ENCODE measurements around the gene DCHS1. TPM values are rescaled to one million over a fixed set of nuclear protein-coding genes. Genes with fewer than 3 reads are reported as not detected.

Gene DCHS1
- total RNA-seq, 2 donors from 2014 or later: 2.1 to 2.9 TPM

DNA sequence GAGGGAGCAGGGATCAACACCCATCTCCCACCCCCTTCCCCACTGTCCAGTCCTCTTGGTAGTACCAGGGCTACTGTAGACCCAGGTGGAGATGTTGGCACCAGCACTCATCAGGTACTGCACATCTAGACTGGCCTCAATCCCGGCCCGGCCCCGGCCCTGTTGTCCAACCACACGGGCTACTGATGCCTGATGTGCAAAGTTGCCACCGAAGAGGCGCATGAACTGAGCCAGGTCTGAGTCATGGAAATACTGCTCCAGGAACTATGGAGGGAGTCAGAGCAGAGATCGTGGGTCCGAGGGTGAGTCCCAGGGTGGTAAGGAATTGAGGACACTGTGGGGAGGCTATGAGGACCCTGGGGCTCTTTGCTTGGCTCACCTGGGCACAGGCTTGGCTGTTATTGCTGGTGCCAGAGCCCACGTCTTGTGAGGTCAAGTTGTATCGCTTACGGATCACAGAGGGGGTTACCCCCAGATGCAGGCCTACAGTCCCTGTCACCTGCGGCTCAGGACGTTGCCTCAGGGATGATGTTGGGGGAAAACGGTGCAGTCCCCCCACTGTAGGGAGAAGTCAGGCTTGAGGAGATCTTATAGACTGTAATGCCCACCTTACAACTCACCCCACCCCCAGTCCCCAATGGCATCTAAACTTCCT, 38.9 kb downstream of the DCHS1 start:
- no peak overlapping the region for H3K4me3 Mint-ChIP-seq
- H3K9me3 Mint-ChIP-seq: no peaks in the 10 kb centered on the region
- DNase-seq: no peak
- no peak overlapping the region for H3K27ac Mint-ChIP-seq
- peaks cover 6% of the 10 kb centered on the region for H3K4me1 Mint-ChIP-seq (ENCODE audit: low read depth)
- no peaks in the 10 kb centered on the region for H3K27me3 Mint-ChIP-seq (ENCODE audit: low read depth)
- no peak for ATAC-seq (replicated peaks in 1 of 2)
- H3K36me3 Mint-ChIP-seq (ENCODE audit: insufficient read depth in 2 of 2): peaks cover 2 to 10% of the 10 kb centered on the region in 2 donors

DNA sequence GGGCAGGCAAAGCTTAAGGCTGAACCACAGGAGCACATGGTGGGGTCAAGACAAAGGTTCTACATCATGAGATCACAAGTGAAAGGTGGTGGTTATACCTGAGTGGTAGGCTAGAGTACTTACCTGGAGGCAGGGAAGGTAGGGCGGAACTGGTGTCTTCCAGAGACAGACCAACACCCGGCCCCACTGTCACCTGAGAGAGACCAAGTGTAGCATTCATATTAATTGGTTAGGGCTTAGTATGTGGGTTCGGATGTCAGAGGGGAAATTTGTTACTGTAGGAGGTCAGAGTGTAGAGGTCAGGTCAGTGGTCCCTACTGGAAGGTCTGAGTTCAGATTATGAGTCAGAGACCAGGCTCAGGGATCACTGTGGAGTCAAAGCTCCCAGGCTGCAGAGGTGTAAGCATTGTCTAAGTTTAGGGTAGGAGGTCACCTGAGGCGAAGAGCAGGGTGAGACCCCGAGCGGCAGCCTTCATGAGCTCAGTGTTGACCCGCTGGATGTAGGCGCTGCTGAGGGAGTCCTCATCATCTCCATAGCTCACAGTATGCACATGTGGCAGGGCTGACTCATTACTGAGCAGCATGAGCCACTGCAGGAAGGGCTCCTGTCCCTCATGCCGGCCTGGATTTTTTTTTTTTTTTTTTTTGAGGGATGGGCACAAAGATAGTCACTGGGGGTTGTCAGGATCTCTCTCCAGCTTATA, 39.6 kb downstream of the DCHS1 start:
- DNase-seq (no peak), ATAC-seq (replicated peaks in 1 of 2) (no peak)
- Mint-ChIP-seq H3K27ac (no peak overlapping the region), H3K27me3 (ENCODE audit: low read depth) (no peaks in the 10 kb centered on the region), H3K36me3 (ENCODE audit: insufficient read depth in 2 of 2) (peaks cover 6 to 10% of the 10 kb centered on the region in 2 donors), H3K4me3 (peak overlapping the region in 1 of 2 donors; percentile 29), H3K4me1 (ENCODE audit: low read depth) (peaks cover 11% of the 10 kb centered on the region), H3K9me3 (no peaks in the 10 kb centered on the region)

GRCh38 chr11:6615046-6615445, 40.6 kb downstream of the DCHS1 start:
- H3K27me3 Mint-ChIP-seq (ENCODE audit: low read depth): no peaks in the 10 kb centered on the region
- H3K4me3 Mint-ChIP-seq: no peak overlapping the region
- DNase-seq: no peak
- no peak overlapping the region for H3K27ac Mint-ChIP-seq
- H3K36me3 Mint-ChIP-seq (ENCODE audit: insufficient read depth in 2 of 2): peaks cover 6 to 11% of the 10 kb centered on the region in 2 donors
- ATAC-seq (replicated peaks in 1 of 2): no peak
- peaks cover 20% of the 10 kb centered on the region for H3K4me1 Mint-ChIP-seq (ENCODE audit: low read depth)
- no peaks in the 10 kb centered on the region for H3K9me3 Mint-ChIP-seq

GRCh38 chr11:6614446-6614845, 41.2 kb downstream of the DCHS1 start:
- DNase-seq: no peak
- Mint-ChIP-seq H3K9me3 (no peaks in the 10 kb centered on the region), H3K27me3 (ENCODE audit: low read depth) (no peaks in the 10 kb centered on the region), H3K4me3 (no peak overlapping the region), H3K4me1 (ENCODE audit: low read depth) (peaks cover 26% of the 10 kb centered on the region), H3K27ac (no peak overlapping the region), H3K36me3 (ENCODE audit: insufficient read depth in 2 of 2) (peaks cover 6 to 17% of the 10 kb centered on the region in 2 donors)
- no peak for ATAC-seq (replicated peaks in 1 of 2)

DNA sequence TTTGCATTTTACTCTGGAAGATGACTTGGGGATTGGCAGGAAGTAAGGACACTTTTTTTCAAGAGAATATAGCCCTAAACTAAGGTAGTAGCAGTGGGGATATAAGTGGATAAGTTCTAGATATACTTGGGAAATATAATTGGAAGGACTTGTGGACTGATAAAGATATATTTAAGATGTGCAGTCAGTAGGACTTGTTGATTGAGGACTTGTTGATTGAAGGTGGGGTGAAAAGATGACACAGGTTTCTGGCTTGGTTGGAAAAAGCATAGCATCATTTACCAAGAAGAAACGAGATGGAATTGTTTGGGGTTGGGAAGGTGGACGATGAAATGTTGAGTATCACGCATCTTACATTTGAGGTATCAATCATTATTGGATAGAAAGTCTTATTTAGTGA, 42.1 kb downstream of the DCHS1 start:
- no peak for ATAC-seq (replicated peaks in 1 of 2)
- H3K9me3 Mint-ChIP-seq: no peaks in the 10 kb centered on the region
- no peak overlapping the region for H3K4me3 Mint-ChIP-seq
- H3K4me1 Mint-ChIP-seq (ENCODE audit: low read depth): peaks cover 33% of the 10 kb centered on the region
- H3K27ac Mint-ChIP-seq: no peak overlapping the region
- H3K36me3 Mint-ChIP-seq (ENCODE audit: insufficient read depth in 2 of 2): peaks cover 6 to 25% of the 10 kb centered on the region in 2 donors
- DNase-seq: no peak
- H3K27me3 Mint-ChIP-seq (ENCODE audit: low read depth): no peaks in the 10 kb centered on the region

DNA sequence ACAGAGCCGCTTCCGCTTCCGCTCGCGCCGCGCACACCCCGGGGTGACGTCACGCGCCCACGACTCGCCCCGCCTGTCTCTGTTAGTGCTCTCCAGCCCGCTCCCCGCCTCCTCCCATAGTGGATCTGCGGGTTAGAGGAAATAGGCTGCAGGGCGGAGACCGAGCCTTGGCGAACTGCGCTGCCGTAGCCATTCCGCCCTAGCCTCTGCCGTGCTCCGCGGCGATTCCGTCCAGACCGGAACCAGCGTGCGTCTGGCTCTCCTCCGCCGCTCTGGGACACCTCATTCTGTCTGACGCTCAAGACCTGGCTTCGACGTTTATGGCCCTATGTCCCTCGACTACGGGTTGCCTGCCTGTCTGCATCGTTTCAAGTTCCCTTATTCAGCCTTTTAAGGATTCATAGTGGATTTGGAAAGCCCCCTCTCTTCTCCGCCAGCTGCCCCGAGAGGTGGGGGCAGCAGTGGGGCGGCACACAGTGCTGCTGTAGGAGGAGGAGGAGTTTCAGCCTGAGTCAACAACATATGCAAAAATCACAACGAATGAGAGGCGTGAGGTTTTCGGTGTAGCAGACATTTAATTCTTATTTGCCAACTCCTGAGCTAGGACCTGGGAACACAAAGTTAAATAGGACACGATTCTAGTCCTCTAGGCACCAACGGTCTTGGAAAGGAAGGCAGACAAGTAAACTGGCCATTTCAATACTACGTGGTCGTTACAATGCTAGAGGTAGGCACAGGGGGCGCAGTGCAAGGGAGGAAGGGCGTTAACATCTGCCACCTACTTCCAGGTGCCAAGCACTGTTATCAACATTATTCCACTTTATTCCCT, 43.2 kb downstream of the DCHS1 start, which contains the start of gene TAF10:
Gene TAF10, minus strand, starts transcription at position 4 of the 829 bp plus-strand sequence. CDS start 27 bp downstream, outside the sequence.
- peak; percentile 87 to 91 for ATAC-seq (replicated peaks in 1 of 2)
- H3K4me3 Mint-ChIP-seq: peak within 1 kb of the TSS; percentile 88 to 93
- H3K27ac Mint-ChIP-seq: peak within 1 kb of the TSS; percentile 71
- H3K4me1 Mint-ChIP-seq (ENCODE audit: low read depth): peaks cover 39% of the 10 kb centered on the region
- no peaks in the 10 kb centered on the region for H3K27me3 Mint-ChIP-seq (ENCODE audit: low read depth)
- H3K9me3 Mint-ChIP-seq: no peaks in the 10 kb centered on the region
- peak; percentile 96 to 97 for DNase-seq
- H3K36me3 Mint-ChIP-seq (ENCODE audit: insufficient read depth in 2 of 2): peaks cover 9 to 28% of the 10 kb centered on the region in 2 donors

DNA sequence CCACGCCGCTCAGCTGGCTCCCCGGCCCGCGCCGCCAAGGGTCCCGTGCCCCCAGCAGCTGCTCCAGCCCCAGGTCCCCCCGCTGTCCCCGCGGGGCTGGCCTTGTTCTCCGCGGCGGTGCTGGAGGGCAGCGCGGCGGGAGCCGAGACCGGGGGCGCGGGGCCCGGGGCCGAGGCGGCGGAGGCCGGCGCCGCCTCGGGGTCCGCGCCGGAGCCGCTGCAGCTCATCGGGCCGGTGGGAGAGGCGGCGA, 43.7 kb downstream of the DCHS1 start:
- Mint-ChIP-seq H3K27me3 (ENCODE audit: low read depth) (no peaks in the 10 kb centered on the region), H3K27ac (no peak overlapping the region), H3K9me3 (no peaks in the 10 kb centered on the region), H3K36me3 (ENCODE audit: insufficient read depth in 2 of 2) (peaks cover 10 to 28% of the 10 kb centered on the region in 2 donors), H3K4me3 (peak overlapping the region; percentile 88 to 93), H3K4me1 (ENCODE audit: low read depth) (peaks cover 44% of the 10 kb centered on the region)
- ATAC-seq (replicated peaks in 1 of 2) (peak in 1 of 2 donors; percentile 16), DNase-seq (no peak)

DNA sequence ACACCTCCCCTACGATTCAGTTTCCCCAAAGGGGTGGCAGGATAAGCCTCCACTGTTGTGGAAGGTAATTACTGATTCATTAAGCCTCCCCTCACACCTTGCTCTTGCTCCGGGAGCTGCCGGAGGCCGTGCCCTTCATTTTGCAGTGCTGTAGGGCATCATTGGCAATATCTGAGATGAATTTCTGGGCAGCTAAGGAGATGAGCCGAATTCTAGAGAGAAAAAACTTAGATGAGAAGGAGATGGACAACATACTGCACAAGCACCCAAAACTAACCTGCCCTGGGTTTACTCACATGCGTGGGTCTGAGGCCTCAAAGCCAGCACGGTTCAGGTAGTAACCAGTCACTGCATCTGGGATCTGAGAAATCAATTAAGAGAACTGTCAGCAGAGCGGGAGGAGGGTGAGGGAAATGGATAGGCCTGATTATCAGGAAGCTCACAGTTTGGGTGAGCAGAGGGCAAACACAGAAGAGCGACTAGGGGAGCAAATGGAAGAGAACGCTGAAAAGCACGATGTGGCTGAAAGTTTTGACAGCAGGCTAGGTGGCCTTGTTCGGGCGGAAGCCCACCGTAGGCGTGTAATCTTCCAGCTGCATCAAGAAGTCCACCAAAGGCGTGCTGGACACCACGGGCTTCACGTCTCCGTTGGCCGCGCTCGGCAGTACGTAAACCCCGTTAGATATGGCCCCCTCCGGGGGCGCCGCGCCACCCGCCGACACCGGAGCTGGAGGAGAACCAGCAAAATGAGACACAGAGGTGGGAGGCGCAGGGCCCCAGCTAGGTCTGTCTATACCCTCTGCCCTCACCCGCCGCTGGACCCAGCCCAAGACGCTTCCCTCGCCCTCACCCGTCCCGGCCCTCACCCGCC, 44.3 kb downstream of the DCHS1 start:
- H3K4me3 Mint-ChIP-seq: peak overlapping the region; percentile 88 to 93
- no peaks in the 10 kb centered on the region for H3K27me3 Mint-ChIP-seq (ENCODE audit: low read depth)
- no peaks in the 10 kb centered on the region for H3K9me3 Mint-ChIP-seq
- peaks cover 10 to 26% of the 10 kb centered on the region in 2 donors for H3K36me3 Mint-ChIP-seq (ENCODE audit: insufficient read depth in 2 of 2)
- H3K4me1 Mint-ChIP-seq (ENCODE audit: low read depth): peaks cover 44% of the 10 kb centered on the region
- ATAC-seq (replicated peaks in 1 of 2) (peak in 1 of 2 donors; percentile 15), DNase-seq (peak; percentile 28 to 36)
- peak overlapping the region; percentile 71 for H3K27ac Mint-ChIP-seq

DNA sequence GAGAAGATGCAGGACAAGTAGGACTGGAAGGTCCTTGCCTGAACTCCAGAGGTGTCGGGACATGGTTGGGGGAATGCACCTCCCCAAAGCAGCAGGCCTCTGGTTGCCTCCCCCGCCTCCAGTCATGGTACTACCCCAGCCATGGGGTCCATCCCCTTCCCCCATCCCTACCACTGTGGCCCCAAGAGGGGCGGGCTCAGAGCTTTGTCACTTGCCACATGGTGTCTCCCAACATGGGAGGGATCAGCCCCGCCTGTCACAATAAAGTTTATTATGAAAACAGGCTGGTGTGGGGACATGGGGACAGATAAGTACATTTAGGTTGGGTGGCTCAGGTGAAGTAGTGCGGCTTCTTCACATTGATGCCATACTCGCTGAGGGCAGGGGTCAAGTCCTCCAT, 45.0 kb downstream of the DCHS1 start:
- Mint-ChIP-seq H3K27ac (no peak overlapping the region), H3K36me3 (ENCODE audit: insufficient read depth in 2 of 2) (peaks cover 8 to 20% of the 10 kb centered on the region in 2 donors), H3K4me1 (ENCODE audit: low read depth) (peaks cover 38% of the 10 kb centered on the region)

GRCh38 chr11:6609502-6610015, 46.0 kb downstream of the DCHS1 start:
- no peak for DNase-seq
- no peak for ATAC-seq (replicated peaks in 1 of 2)
- Mint-ChIP-seq H3K36me3 (ENCODE audit: insufficient read depth in 2 of 2) (peaks cover 8 to 18% of the 10 kb centered on the region in 2 donors), H3K4me3 (no peak overlapping the region), H3K27ac (no peak overlapping the region), H3K27me3 (ENCODE audit: low read depth) (no peaks in the 10 kb centered on the region), H3K9me3 (no peaks in the 10 kb centered on the region), H3K4me1 (ENCODE audit: low read depth) (peaks cover 38% of the 10 kb centered on the region)

More for the DNA sequence above, 45.0 kb downstream of the DCHS1 start:
- H3K4me3 Mint-ChIP-seq: peak overlapping the region; percentile 88 to 93
- no peaks in the 10 kb centered on the region for H3K9me3 Mint-ChIP-seq
- no peak for ATAC-seq (replicated peaks in 1 of 2)
- H3K27me3 Mint-ChIP-seq (ENCODE audit: low read depth): no peaks in the 10 kb centered on the region
- DNase-seq: no peak

- DNase-seq (no peak), ATAC-seq (replicated peaks in 1 of 2) (no peak)
- Mint-ChIP-seq H3K27ac (no peak overlapping the region), H3K27me3 (ENCODE audit: low read depth) (no peaks in the 10 kb centered on the region), H3K36me3 (ENCODE audit: insufficient read depth in 2 of 2) (peaks cover 8 to 18% of the 10 kb centered on the region in 2 donors), H3K9me3 (no peaks in the 10 kb centered on the region), H3K4me1 (ENCODE audit: low read depth) (peaks cover 38% of the 10 kb centered on the region), H3K4me3 (no peak overlapping the region)
Observed at GRCh38 chr11:6608726-6609501, 46.7 kb downstream of the DCHS1 start.

DNA sequence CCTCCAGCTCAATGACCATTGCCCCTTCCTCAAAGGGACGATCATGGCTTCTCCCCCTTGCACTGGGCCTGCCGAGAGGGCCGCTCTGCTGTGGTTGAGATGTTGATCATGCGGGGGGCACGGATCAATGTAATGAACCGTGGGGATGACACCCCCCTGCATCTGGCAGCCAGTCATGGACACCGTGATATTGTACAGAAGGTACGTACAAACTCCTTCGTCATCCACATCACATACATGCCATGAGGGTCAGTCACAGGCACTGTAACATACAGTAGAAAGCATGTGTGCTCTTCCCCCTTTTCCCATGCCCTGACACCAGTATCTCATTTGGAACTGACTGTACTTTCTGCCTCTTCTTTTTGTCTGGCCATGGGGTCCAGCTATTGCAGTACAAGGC, 47.6 kb downstream of the DCHS1 start:
- Mint-ChIP-seq H3K27me3 (ENCODE audit: low read depth) (no peaks in the 10 kb centered on the region), H3K36me3 (ENCODE audit: insufficient read depth in 2 of 2) (peaks cover 8 to 18% of the 10 kb centered on the region in 2 donors), H3K9me3 (no peaks in the 10 kb centered on the region), H3K27ac (no peak overlapping the region), H3K4me3 (no peak overlapping the region), H3K4me1 (ENCODE audit: low read depth) (peaks cover 38% of the 10 kb centered on the region)
- DNase-seq (no peak), ATAC-seq (replicated peaks in 1 of 2) (no peak)
